Keratinocyte (primary cell): ENCODE results near the gene LARGE1. TPM values are rescaled to one million over a fixed set of nuclear protein-coding genes. Genes with fewer than 3 reads are reported as not detected.

Experiments used
- DNase-seq: peaks from one replicate; pipeline ENCODE4 v3.0.0-alpha.2; 2011; ENCODE audit warnings: low read depth, missing footprints, low spot score
- FAIRE-seq: peaks from 2 replicates; lab custom pipeline; 2011; peaks lifted over from hg19 to GRCh38; lab: Jason Lieb, UNC
- H2AFZ ChIP-seq: 2 replicates; pipeline ENCODE4 v1.6.0; 2012; ENCODE audit warnings: low read length, control low read depth, inconsistent platforms; ENCODE audit not compliant: control insufficient read depth
- H3K27ac ChIP-seq: 2 replicates; pipeline ENCODE4 v1.5.1; 2011; ENCODE audit warnings: low read length; ENCODE audit not compliant: control insufficient read depth, insufficient read depth
- H3K27me3 ChIP-seq: 3 replicates; pipeline ENCODE4 v1.6.0; 2011; ENCODE audit warnings: low read length; ENCODE audit not compliant: control insufficient read depth, insufficient read depth; ENCODE audit errors: extremely low read depth
- H3K36me3 ChIP-seq, 2 experiments: 2 replicates in 1 of 2; 3 replicates in 1 of 2; pipeline ENCODE4 v1.5.1; 2011; ENCODE audit warnings: low read length in 2 of 2, mild to moderate bottlenecking in 1 of 2; ENCODE audit not compliant: control insufficient read depth in 2 of 2, insufficient read depth in 2 of 2; ENCODE audit errors: extremely low read depth in 1 of 2
- H3K4me1 ChIP-seq: 3 replicates; pipeline ENCODE4 v1.5.1; 2011; ENCODE audit warnings: low read length; ENCODE audit not compliant: control insufficient read depth, insufficient read depth; ENCODE audit errors: extremely low read depth
- H3K4me2 ChIP-seq: 3 replicates; pipeline ENCODE4 v1.6.0; 2011; ENCODE audit warnings: low read depth, low read length; ENCODE audit not compliant: control insufficient read depth, insufficient read depth; ENCODE audit errors: extremely low read depth
- H3K4me3 ChIP-seq, 3 experiments: fragments of 200-600 bp in 1 of 3; sonication (generic) in 1 of 3; 2 replicates in 2 of 3; 3 replicates in 1 of 3; pipeline ENCODE4 v1.5.1; 2011 to 2016; ENCODE audit warnings: low read length in 3 of 3, mild to moderate bottlenecking in 3 of 3, control low read depth in 2 of 3, inconsistent platforms in 1 of 3, low read depth in 1 of 3, mixed read lengths in 1 of 3, mixed run types in 1 of 3, moderate library complexity in 1 of 3; ENCODE audit not compliant: control insufficient read depth in 2 of 3, insufficient read depth in 2 of 3; ENCODE audit errors: extremely low read depth in 1 of 3
- H3K79me2 ChIP-seq: 2 replicates; pipeline ENCODE4 v1.6.0; 2012; ENCODE audit warnings: low read length; ENCODE audit not compliant: control insufficient read depth, insufficient read depth
- H3K9ac ChIP-seq: 3 replicates; pipeline ENCODE4 v1.6.0; 2011; ENCODE audit warnings: low read length; ENCODE audit not compliant: control insufficient read depth, insufficient read depth; ENCODE audit errors: extremely low read depth
- H3K9me1 ChIP-seq: 3 replicates; pipeline ENCODE4 v1.6.0; 2011; ENCODE audit warnings: low read length; ENCODE audit not compliant: control insufficient read depth, insufficient read depth; ENCODE audit errors: extremely low read depth
- H3K9me3 ChIP-seq: 2 replicates; pipeline ENCODE4 v1.5.1; 2012; ENCODE audit warnings: low read depth, low read length; ENCODE audit not compliant: control insufficient read depth
- H4K20me1 ChIP-seq: 3 replicates; pipeline ENCODE4 v1.6.0; 2011; ENCODE audit warnings: low read length; ENCODE audit not compliant: control insufficient read depth, insufficient read depth; ENCODE audit errors: extremely low read depth
- EZH2 ChIP-seq: IDR thresholded peaks from one replicate; pipeline ENCODE4 v1.6.1; 2012; ENCODE audit warnings: inconsistent platforms, mild to moderate bottlenecking, low read length, moderate library complexity
- dilution Hi-C: fragments of 300-500 bp; cut with MboI; formaldehyde crosslinking; loops from one replicate; pipeline ENCODE4 v1.7.0; 2020; ENCODE audit warnings: low sequenced_read_pairs; ENCODE audit not compliant: extremely low pct_ligation_motif_present
- polyA plus RNA-seq, 5 experiments: library from polyadenylated mRNA; depleted of rRNA in 3 of 5; stranded (reverse) in 3 of 5; stranded (forward) in 1 of 5; unstranded in 1 of 5; fragments of >200 nt; gene quantifications; 1 replicate in 1 of 5; 2 replicates in 3 of 5; 3 replicates in 1 of 5; pipeline versions ENCODE4 v1.2.1 to v1.2.3, GENCODE V29; 2011 to 2012; ENCODE audit warnings: missing spikeins in 2 of 5, low read depth in 1 of 5, low replicate concordance in 1 of 5
- TF ChIP-seq, protein P1 (sequence below), 3 experiments: IDR thresholded peaks in 1 of 3; conservative IDR thresholded peaks in 1 of 3; optimal IDR thresholded peaks in 1 of 3; 2 replicates in 2 of 3; 3 replicates in 1 of 3; pipeline versions ENCODE3 to v1.5.1; 2011; ENCODE audit warnings: low read length in 3 of 3, mild to moderate bottlenecking in 3 of 3, moderate library complexity in 2 of 3, control low read depth in 1 of 3, inconsistent platforms in 1 of 3; ENCODE audit not compliant: insufficient read depth in 2 of 3; ENCODE audit errors: extremely low read depth in 1 of 3

The LARGE1 gene
- polyA plus RNA-seq, 1 donor (not counting 4 experiments of a cell fraction or from before 2014, with no cell fraction given): 4.5 TPM

GRCh38 chr22:33580310-33580709, 340.0 kb downstream of the LARGE1 start:
- H3K9me3 ChIP-seq: no peaks in the 10 kb centered on the region
- TF ChIP-seq, protein P1, sequence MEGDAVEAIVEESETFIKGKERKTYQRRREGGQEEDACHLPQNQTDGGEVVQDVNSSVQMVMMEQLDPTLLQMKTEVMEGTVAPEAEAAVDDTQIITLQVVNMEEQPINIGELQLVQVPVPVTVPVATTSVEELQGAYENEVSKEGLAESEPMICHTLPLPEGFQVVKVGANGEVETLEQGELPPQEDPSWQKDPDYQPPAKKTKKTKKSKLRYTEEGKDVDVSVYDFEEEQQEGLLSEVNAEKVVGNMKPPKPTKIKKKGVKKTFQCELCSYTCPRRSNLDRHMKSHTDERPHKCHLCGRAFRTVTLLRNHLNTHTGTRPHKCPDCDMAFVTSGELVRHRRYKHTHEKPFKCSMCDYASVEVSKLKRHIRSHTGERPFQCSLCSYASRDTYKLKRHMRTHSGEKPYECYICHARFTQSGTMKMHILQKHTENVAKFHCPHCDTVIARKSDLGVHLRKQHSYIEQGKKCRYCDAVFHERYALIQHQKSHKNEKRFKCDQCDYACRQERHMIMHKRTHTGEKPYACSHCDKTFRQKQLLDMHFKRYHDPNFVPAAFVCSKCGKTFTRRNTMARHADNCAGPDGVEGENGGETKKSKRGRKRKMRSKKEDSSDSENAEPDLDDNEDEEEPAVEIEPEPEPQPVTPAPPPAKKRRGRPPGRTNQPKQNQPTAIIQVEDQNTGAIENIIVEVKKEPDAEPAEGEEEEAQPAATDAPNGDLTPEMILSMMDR (optimal IDR thresholded peaks at IDR 0.05 in 1 of 3, IDR thresholded peaks at IDR 0.05 in 1 of 3, conservative IDR thresholded peaks at IDR 0.05 in 1 of 3; ENCODE audit: extremely low read depth in 1 of 3, insufficient read depth in 2 of 3, low read length in 3 of 3): no peak
- no peak for TF ChIP-seq EZH2
- H2AFZ ChIP-seq: no peak overlapping the region
- H3K9me1 ChIP-seq: no peaks in the 10 kb centered on the region
- FAIRE-seq: no peak
- no peak overlapping the region for H3K27ac ChIP-seq
- no peaks in the 10 kb centered on the region for H3K79me2 ChIP-seq
- no peak overlapping the region for H3K4me3 ChIP-seq
- no peaks in the 10 kb centered on the region for H3K27me3 ChIP-seq
- no peak overlapping the region for H3K9ac ChIP-seq
- DNase-seq: no peak
- no peak overlapping the region for H3K4me2 ChIP-seq
- H3K4me1 ChIP-seq: no peaks in the 10 kb centered on the region
- no peaks in the 10 kb centered on the region for H4K20me1 ChIP-seq
- dilution Hi-C loops: no loop called here
- H3K36me3 ChIP-seq: no peaks in the 10 kb centered on the region

- Histone ChIP-seq H4K20me1 (no peaks in the 10 kb centered on the region), H3K9me3 (no peaks in the 10 kb centered on the region), H3K4me3 (no peak overlapping the region), H3K9ac (no peak overlapping the region), H2AFZ (no peak overlapping the region), H3K4me2 (no peak overlapping the region), H3K4me1 (no peaks in the 10 kb centered on the region), H3K27me3 (no peaks in the 10 kb centered on the region), H3K79me2 (no peaks in the 10 kb centered on the region), H3K36me3 (no peaks in the 10 kb centered on the region), H3K27ac (no peak overlapping the region), H3K9me1 (no peaks in the 10 kb centered on the region)
- peak; percentile 58 for FAIRE-seq
- no peak for DNase-seq
- TF ChIP-seq, protein P1 (optimal IDR thresholded peaks at IDR 0.05 in 1 of 3, IDR thresholded peaks at IDR 0.05 in 1 of 3, conservative IDR thresholded peaks at IDR 0.05 in 1 of 3; ENCODE audit: extremely low read depth in 1 of 3, insufficient read depth in 2 of 3, low read length in 3 of 3): peak; percentile 90 to 92 (median 90)
- no peak for TF ChIP-seq EZH2
- dilution Hi-C loops: no loop called here
Measured at GRCh38 chr22:33579448-33580093, 340.7 kb downstream of the LARGE1 start.
